Dermis microvascular lymphatic vessel endothelial cell (primary cell): ENCODE results near the gene DBNL. TPM values are rescaled to one million over a fixed set of nuclear protein-coding genes. Genes with fewer than 3 reads are reported as not detected.

ENCODE experiments used
- DNase-seq, 2 donors: peaks; one replicate each; pipeline versions ENCODE4 v3.0.0 to v3.0.0-alpha.2; 2010; ENCODE audit warnings: low read depth in 2 of 2
- total RNA-seq: library from RNA; depleted of rRNA; stranded (reverse); fragments of >200 nt; gene quantifications from 2 replicates; pipeline ENCODE4 v1.2.1, GENCODE V29; 2014

The DBNL gene
- total RNA-seq, 1 donor from 2014 or later, result 92.4 TPM

DNA sequence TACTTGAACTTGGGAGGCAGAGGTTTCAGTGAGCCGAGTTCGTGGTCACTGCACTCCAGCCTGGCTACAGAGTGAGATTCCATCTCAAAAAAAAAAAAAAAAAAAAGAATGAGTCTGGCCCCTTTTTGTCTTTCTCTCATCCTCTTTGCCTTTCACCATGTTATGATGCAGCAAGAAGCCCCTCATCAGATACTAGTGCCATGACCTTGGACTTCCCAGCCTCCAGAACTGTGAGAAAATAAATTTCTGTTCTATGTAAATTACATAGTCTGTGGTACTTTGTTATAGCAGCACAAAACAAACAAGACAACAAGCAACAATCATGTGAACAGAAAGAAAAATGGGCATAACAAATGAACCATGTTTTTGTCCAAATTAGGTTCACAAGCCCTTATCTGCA lies 2.3 kb upstream of the DBNL start:
- no peak for DNase-seq

DNA sequence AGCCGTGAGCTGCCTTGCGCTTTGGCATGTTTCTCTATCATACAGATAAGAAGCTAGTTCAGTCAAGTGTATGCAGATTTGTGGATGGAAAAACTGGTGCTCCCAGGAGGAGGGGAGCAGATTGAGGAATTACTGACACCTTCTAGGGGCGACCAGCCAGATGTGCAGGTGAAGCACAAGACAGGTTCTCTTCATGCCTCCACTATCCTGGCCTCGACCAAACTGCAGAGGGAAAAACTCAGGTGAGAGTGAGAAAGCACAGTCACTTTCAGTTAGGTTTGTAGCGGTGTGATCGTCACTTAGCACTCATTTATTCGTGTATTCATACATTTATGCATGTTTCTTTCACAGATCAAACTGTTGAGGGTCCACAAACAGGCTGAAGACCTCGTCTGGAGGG lies 600 bp upstream of the DBNL start:
- no peak for DNase-seq

DNA sequence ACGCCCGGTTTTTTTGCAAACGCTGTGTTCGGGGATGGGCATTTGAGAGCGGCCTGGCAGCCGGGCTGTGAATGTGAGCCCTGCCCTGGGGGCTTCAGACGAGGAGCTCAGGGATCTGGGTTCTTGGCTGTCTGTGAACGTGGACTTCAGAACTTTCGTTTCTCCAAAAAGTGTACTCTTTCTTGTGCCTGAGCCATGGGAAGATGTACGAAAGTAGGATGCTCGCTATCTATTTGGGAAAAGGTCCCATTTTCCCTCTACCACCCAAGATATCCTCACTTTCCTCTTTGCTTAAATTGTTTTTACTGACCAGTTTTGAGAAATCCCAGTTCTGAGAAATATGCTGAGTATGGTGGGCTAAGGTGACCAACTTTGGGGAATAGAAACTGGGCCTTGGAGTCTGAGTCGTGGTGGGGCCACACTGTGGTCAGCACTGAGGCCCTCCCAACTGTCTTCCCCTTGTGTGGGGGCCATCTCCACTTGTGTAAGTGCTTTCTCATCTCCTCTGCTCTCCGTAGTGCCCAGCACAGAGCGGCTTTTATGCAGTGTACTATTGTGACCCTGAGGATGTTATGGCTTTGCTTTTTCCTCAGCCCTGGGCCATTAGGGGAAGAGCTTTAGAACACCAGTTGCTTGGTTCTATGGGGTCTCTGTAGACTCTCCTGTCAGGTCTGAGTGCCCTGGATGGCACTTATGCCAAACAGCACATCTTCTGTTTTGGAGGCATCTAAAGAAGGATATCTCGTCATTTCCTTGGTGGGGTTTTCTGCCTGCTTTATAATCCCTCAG lies 918 bp downstream of the DBNL start:
- DNase-seq, result no peak

DNA sequence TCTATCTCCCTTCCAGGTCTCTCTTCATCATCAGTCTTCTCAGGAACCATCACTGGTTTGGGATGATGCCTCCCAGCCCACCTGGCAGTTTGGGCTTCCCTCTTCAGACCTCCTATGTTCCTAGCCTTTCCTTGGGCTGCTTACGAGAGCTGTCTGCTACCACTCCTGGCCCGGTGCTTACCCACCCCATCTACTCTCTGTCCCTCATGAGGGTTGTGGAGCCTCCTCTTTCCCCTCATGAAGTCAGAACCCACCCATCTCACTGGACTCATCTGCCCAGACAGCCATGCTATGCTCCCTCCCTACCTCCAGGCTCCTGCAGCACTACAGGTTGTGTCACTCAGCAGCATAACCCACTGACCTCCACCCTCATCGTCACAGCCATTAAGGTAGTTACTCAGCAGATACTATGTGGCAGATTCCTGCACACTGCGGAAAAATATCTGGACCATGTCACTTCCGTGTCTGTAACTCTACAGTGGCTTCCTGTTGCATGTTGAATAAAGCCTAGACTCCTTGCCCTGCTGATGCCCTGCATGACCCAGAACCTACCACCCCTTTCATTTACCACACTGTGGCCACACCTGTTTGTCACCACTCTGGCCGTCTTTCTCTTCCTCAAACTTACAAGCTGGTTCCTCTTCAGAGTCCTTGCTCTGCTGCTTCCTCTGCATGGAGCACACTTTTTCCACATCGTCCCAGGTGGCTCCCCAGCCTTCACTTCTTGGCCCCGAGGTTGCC lies 2.0 kb downstream of the DBNL start:
- peak; percentile 45 to 48 for DNase-seq

DNA sequence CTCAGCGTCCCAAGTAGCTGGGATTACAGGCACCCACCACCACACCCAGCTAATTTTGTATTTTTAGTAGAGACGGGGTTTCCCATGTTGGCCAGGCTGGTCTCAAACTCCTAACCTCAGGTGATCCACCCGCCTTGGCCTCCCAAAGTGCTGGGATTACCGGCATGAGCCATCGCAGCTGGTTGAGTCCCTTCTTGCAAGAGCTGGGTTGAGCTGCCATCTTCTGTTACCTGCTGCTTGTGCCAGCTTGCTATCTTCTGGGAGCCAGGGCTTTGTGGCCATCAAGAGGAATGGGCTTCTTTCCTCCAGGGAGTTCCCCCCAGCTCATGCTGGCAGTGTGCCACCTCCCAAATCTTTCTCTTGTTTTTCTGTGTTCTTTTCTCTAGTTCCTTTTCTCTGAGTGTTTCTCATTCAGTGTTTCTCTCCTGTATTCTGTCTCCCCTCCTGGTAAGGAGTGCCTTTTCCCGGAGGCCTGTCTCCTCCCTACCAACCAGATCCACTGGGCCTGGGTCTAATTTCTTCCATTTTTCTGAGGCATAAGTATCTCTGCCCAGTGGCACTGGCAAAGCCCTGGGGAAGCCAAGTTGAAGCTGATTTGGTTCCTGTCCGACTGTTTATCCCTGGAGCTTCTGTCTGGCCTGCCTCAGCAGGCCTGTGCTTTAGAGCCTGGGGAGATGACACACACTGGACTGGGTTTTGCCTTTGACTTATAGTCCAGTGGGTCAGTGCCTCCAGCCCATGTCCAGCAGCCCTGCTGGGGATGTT lies 3.7 kb downstream of the DBNL start:
- no peak for DNase-seq

DNA sequence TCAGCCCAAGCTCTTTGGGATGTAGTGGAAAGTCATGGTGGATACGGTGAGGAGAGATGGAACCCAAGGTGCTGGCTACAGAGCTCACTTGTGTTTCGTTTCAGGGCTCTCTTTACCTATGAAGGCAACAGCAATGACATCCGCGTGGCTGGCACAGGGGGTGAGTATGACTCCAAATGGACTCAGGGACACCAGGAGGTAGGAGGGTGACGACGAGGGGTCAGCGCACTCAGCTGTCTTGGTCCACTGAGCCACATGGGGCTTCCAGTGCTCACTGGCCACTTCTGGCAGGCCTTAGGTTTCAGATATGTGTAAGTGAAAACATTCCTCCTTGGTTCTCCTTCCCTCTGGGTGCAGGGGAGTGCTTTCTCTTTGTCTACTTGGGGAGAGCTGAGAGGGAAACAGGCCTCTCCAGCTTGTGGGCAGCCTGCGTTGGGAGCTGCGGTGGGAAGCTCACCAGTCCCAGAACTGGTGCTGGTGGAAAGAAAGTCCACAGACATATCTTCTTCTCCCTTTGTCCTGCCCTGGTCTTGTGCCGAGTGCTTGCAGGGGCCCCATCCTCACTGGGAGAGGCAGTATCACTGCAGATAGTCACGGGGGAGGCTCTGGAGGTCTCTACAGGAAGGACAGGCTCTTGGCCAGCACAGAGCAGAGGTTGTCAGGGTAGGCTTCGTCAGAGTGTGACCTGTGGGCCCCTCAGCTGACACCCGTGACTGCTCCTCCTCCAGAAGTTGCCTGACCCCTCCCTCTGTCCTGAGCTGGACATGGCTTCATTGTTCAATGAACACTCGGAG lies 5.8 kb downstream of the DBNL start:
- DNase-seq, result no peak

DNA sequence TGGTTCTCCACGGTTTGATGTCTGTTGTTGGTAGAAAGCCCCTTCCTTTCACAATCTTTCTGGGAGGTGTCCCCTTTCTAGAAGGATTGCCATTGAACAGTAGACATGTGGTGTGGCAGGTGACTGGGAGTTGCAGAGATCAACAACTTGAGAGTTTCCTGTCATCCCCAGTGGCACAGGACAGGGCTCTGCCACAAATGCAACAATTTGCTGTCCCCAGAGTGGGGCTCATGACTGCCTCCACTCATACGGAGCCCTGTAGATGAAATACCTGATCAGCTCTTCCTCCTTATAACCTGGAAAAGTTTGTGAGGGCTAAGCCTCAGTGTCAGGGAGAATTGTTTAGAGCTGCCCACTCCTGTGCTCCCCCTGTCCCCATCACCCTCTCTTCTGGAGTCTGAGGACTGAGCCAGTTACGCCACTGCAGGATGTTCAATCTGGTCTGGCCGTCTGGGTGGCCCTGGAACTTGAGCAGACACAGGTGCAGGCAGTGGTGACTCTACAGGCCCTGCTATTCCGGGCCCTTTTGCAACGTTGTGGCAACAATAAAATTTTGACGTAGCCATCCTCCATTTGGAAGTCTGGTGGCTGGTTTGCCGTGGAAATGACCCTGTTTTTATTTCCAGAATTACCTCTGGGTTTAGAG lies 6.5 kb downstream of the DBNL start:
- no peak for DNase-seq

DNA sequence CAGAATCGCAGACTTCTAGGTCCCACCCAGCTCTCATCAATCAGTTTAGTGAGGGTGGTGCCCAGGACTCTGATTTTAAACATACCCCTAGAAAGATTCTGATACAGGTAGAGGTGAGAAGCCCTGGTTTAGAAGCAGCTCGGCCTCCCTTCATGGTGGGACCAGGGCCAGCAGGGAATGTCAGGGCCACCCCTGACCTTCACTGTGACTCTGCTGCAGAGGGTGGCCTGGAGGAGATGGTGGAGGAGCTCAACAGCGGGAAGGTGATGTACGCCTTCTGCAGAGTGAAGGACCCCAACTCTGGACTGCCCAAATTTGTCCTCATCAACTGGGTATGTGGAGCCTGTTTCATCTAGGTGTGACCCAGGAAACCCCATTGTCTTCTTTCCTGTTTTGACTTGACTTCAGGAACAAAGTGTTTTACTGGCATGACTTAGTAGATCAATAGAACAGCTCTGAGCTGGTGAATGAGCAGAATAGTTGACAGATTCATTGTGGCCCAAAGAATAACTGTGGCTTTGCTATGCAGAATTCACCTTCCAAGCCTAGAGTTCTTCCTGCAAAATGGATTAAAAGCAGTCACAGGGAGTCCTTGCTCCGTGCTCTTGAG lies 7.2 kb downstream of the DBNL start:
- DNase-seq, result no peak

DNA sequence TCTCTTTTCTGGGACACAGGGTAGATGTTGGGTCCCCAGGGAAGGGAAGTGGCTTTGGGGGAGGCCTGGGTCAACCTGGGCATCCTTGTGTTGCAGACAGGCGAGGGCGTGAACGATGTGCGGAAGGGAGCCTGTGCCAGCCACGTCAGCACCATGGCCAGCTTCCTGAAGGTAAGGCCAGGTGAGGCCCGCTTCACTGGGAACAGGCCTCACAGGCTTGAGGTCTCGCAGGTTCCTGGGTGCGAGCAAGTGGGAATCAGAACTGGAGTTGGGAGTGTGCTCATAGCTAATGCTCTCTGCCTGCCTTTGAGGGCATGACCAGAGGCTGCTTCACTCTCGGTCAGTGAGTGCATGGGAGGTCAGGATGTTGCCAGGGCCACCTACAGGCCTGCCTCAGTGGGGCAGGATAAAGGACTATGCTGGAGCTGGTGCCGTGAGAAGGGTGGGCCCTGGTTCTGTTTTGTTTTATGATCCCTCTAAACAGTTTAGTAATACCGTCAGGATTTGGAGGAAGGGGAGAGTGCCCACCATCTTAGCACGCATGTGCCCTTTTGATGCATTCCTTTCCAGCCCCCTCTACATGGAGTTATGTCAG lies 8.4 kb downstream of the DBNL start:
- no peak for DNase-seq

DNA sequence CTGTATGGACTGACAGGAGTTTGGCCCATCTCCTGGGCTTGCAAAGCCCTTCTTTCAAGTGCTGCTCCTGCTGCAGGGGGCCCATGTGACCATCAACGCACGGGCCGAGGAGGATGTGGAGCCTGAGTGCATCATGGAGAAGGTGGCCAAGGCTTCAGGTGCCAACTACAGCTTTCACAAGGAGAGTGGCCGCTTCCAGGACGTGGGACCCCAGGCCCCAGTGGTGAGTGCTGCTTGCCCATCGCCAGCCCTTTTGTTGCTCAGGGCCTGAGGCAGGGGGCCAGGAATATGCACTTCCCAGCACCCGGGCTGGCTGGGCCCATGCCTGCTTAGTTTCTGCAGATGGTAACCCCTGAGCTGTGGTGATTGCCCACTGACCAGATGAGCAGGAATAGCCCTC lies 12.2 kb downstream of the DBNL start:
- no peak for DNase-seq

DNA sequence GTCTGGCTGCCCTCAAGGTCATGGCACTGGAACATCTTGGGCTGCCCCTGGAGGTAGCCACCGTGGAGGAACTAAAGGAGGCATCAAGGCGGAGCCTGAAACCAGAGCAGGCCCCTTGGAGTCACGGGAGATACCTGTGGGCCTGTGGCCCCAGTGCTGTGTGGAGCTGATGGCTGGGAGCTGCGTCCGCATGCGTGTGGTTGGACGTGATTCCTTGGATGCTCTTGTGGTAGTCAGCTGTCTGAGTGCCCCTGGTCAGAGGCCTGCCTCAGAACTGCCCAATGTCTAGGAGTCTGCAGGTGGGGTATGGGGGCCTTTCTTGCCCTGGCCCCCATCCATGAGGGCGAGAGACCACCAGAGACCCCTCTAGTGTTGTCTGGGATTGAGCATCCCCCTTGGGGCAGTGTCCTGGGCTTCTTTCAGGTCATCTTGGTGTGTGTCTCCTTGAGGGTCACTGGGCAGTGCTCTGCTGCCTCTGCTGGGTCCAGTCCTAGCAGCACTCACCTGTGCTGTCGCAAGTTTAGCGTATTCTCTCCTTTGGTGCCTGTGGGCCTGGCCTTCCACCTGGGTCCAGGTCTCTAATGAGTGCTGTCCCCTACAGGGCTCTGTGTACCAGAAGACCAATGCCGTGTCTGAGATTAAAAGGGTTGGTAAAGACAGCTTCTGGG lies 12.8 kb downstream of the DBNL start:
- no peak for DNase-seq

DNA sequence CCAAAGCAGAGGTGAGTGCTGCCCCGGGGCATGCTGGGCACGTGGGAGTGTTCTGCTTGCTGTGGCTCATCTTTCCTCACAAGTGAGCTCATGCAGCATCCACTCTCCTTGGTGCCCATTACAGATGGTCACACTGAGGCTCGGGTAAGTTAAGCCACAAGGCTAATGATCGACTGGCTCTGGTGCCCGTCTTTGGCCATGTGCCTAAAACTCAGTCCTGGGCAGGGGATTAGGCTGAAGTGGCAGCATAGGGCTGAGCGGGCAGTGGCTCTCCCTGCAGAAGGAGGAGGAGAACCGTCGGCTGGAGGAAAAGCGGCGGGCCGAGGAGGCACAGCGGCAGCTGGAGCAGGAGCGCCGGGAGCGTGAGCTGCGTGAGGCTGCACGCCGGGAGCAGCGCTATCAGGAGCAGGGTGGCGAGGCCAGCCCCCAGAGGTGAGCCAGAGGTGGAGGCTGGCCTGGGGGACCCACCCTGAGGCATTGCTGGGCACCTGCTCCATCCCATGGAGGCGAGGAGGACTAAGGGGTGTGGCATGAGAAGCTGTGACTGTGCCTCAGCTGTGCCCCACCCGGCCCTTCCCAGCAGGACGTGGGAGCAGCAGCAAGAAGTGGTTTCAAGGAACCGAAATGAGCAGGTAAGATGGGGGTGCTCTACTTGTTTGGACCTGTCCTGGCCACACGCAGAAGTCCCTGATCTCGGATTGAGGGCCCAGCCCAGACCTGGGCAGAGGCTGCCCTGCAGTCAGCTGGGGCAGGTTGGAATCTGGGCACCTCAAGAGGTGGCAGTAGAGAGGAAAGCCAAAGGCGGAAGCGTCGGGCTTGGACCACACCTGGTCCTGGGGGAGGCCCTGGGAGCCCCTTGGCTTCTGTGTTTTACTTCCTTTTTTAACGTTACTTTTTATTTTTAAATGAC lies 13.6 kb downstream of the DBNL start:
- no peak for DNase-seq

DNA sequence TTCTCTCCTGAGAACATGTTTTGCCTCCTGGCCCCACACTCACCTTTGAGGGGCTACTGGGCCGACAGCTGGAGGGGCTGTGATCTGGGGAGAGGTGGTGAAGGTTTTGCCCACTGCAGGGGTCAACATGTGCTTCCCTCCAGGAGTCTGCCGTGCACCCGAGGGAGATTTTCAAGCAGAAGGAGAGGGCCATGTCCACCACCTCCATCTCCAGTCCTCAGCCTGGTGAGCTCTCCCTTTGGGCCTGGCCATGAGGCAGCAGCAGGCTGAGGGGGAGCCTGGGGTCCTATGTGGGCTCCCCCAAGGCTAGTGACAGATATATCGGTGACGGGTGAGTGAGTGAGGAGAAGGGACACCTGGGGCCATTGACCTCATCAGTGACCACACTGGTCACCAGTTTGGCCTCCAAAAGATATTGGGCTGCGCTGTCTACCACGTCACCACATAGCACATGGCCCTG lies 14.3 kb downstream of the DBNL start:
- no peak for DNase-seq

DNA sequence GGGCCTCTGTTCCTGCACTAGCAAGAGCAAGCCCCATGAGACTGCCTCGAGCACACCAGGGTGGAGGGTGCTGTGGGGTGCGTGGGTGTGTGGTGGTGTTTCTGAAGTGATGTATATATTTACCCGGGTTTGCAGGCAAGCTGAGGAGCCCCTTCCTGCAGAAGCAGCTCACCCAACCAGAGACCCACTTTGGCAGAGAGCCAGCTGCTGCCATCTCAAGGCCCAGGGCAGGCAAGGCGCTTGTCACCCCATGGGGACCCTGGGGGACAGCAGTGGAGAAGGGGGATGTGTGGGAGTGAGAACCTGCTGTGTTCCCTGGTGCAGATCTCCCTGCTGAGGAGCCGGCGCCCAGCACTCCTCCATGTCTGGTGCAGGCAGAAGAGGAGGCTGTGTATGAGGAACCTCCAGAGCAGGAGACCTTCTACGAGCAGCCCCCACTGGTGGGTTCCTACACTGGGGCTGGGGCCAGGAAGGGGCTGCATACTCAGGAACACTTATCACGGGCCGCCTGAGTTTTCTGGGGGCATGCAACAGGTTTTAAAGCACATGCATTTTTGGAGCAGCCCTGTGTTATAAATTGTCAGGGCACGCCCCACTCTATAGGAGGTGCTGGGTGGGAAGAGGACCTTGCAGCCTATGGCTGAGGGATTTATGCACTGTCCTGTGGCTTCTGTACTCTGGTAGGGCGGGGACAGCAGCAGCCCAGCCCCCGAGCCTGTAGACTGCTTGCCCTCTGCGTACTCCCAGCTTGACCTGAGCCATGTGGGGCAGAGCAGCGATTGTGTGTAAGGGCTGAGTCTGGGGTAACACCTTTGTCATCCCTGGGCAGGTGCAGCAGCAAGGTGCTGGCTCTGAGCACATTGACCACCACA lies 15.0 kb downstream of the DBNL start:
- DNase-seq, result no peak

DNA sequence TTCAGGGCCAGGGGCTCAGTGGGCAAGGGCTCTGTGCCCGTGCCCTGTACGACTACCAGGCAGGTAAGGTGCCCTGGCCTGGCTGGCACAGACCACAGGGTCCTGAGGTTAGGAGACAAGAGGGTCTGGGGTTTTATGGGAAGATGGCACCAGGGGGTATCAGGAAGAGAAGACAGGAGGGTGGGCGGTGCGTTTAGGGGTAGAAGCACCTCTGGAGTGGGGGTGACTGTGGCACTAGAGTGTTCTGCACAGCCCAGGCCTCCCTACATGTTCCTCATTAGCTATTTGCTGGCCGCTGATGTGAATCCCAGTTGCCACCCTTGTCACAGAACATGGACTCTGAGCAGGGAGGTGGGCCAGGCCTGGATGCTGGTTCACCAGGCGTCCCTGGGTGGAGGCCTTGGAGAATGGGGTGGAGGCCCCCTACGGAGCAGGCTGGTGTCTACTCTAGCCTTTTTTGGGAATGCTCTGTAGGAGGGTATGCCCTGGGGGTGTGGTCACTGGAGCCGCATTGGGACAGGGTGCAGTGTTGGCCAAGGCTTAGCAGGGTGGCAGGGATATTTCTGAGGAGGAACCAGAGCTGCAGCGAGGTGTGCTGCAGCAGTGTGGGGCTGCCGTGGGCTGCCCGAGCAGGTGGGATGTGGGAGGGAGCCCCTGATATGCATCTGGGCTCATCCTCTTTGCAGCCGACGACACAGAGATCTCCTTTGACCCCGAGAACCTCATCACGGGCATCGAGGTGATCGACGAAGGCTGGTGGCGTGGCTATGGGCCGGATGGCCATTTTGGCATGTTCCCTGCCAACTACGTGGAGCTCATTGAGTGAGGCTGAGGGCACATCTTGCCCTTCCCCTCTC lies 15.8 kb downstream of the DBNL start:
- no peak for DNase-seq

DNA sequence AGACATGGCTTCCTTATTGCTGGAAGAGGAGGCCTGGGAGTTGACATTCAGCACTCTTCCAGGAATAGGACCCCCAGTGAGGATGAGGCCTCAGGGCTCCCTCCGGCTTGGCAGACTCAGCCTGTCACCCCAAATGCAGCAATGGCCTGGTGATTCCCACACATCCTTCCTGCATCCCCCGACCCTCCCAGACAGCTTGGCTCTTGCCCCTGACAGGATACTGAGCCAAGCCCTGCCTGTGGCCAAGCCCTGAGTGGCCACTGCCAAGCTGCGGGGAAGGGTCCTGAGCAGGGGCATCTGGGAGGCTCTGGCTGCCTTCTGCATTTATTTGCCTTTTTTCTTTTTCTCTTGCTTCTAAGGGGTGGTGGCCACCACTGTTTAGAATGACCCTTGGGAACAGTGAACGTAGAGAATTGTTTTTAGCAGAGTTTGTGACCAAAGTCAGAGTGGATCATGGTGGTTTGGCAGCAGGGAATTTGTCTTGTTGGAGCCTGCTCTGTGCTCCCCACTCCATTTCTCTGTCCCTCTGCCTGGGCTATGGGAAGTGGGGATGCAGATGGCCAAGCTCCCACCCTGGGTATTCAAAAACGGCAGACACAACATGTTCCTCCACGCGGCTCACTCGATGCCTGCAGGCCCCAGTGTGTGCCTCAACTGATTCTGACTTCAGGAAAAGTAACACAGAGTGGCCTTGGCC lies 16.6 kb downstream of the DBNL start:
- no peak for DNase-seq
